Neural progenitor cell (in vitro differentiated cells): ENCODE results near the gene FOXK1. TPM values are rescaled to one million over a fixed set of nuclear protein-coding genes. Genes with fewer than 3 reads are reported as not detected.

ENCODE experiments used
- DNase-seq: peaks from one replicate; pipeline ENCODE4 v3.0.0-alpha.2; 2016; ENCODE audit warnings: low spot score
- H2AFZ ChIP-seq: fragments of 200-600 bp; sonication (generic); replicated peaks from 2 replicates; pipeline ENCODE4 v1.6.1; 2016; ENCODE audit warnings: antibody characterized with exemption
- H3F3A ChIP-seq: fragments of 200-600 bp; sonication (generic); 2 replicates; pipeline ENCODE4 v1.6.1; 2016; ENCODE audit warnings: antibody characterized with exemption, low read depth
- H3K27ac ChIP-seq: fragments of 200-600 bp; sonication (generic); 2 replicates; pipeline ENCODE4 v1.5.1; 2016; ENCODE audit warnings: mild to moderate bottlenecking
- H3K27me3 ChIP-seq: fragments of 200-600 bp; sonication (generic); 2 replicates; pipeline ENCODE4 v1.6.1; 2016; ENCODE audit warnings: mild to moderate bottlenecking, moderate library complexity
- H3K36me3 ChIP-seq: fragments of 200-600 bp; sonication (generic); 2 replicates; pipeline ENCODE4 v1.5.1; 2016
- H3K4me1 ChIP-seq: fragments of 200-600 bp; sonication (generic); 2 replicates; pipeline ENCODE4 v1.6.1; 2016; ENCODE audit warnings: mixed run types
- H3K4me2 ChIP-seq: fragments of 200-600 bp; sonication (generic); 2 replicates; pipeline ENCODE4 v1.6.1; 2016
- H3K4me3 ChIP-seq: fragments of 200-600 bp; sonication (generic); 2 replicates; pipeline ENCODE4 v1.5.1; 2016
- H3K79me2 ChIP-seq: fragments of 200-600 bp; sonication (generic); 2 replicates; pipeline ENCODE4 v1.6.1; 2016; ENCODE audit warnings: low read depth
- H3K9ac ChIP-seq: fragments of 200-600 bp; sonication (generic); 2 replicates; pipeline ENCODE4 v1.6.1; 2016
- H3K9me3 ChIP-seq: fragments of 200-600 bp; sonication (generic); 2 replicates; pipeline ENCODE4 v1.5.1; 2016; ENCODE audit warnings: low read depth
- H4K20me1 ChIP-seq: fragments of 200-600 bp; sonication (generic); 2 replicates; pipeline ENCODE4 v1.6.1; 2016; ENCODE audit warnings: low read depth
- H3K27ac Mint-ChIP-seq: 3 replicates; pipeline ENCODE4 v1.8.0; 2021; ENCODE audit warnings: mixed read lengths
- H3K27me3 Mint-ChIP-seq: 2 replicates; pipeline ENCODE4 v1.8.0; 2022; ENCODE audit warnings: low read depth, mild to moderate bottlenecking, inconsistent platforms, moderate library complexity, mixed read lengths; ENCODE audit not compliant: insufficient read depth
- H3K36me3 Mint-ChIP-seq: 3 replicates; pipeline ENCODE4 v1.8.0; 2021; ENCODE audit warnings: mixed read lengths
- H3K4me1 Mint-ChIP-seq: 3 replicates; pipeline ENCODE4 v1.8.0; 2021; ENCODE audit warnings: mixed read lengths
- H3K4me3 Mint-ChIP-seq: 3 replicates; pipeline ENCODE4 v1.8.0; 2021; ENCODE audit warnings: mild to moderate bottlenecking, moderate library complexity, mixed read lengths
- H3K9me3 Mint-ChIP-seq: 3 replicates; pipeline ENCODE4 v1.8.0; 2020; ENCODE audit warnings: mixed read lengths
- EZH2 ChIP-seq: fragments of 200-600 bp; sonication (generic); IDR thresholded peaks from 2 replicates; pipeline ENCODE4 v1.6.1; 2017; ENCODE audit warnings: antibody characterized with exemption, mild to moderate bottlenecking, moderate library complexity
- EZH2phosphoT487 ChIP-seq: fragments of 200-600 bp; sonication (generic); IDR thresholded peaks from 2 replicates; pipeline ENCODE4 v1.6.1; 2017; ENCODE audit warnings: antibody characterized with exemption
- total RNA-seq: library from RNA; depleted of rRNA; stranded (reverse); fragments of >200 nt; gene quantifications from 2 replicates; pipeline ENCODE4 v1.2.3, GENCODE V29; 2015; ENCODE audit warnings: low replicate concordance
- TF ChIP-seq, protein P1 (sequence below): fragments of 200-600 bp; sonication (generic); IDR thresholded peaks from 2 replicates; pipeline ENCODE4 v1.5.1; 2017; ENCODE audit warnings: antibody characterized with exemption, mild to moderate bottlenecking

FOXK1 gene
- total RNA-seq, 1 donor from 2014 or later: 11.1 TPM

DNA sequence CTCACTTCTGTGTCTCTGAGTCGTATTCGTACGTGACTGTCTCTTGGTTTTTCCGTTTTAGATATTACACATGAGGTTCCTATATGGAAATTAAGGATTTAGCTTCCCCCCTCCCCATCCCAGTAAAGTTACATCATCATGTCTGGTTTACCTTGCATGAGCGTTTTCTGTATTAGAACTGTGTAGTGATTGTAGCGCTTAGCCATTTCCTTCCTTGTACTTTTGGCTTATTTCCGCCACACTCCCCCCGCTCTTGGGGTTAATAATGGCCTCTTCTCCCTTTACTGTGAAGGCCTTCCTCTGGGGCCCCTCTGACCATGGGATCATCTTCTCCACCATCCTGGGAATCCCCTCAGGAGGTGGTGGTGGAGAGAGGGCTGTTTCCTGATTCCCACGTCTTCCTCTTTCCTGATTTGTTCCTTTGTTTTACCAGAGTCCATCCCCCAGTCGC lies 66.2 kb downstream of the FOXK1 start:
- Histone ChIP-seq H3K27me3 (no peaks in the 10 kb centered on the region), H3K4me3 (no peak overlapping the region), H3K4me2 (no peak overlapping the region), H3F3A (peaks cover 29% of the 10 kb centered on the region), H3K36me3 (no peaks in the 10 kb centered on the region), H3K9me3 (no peaks in the 10 kb centered on the region), H3K9ac (no peak overlapping the region), H3K79me2 (peaks cover 22% of the 10 kb centered on the region), H2AFZ (no peak overlapping the region), H3K4me1 (peaks cover 20% of the 10 kb centered on the region), H4K20me1 (peaks cover 6% of the 10 kb centered on the region), H3K27ac (no peak overlapping the region)
- peaks cover 20% of the 10 kb centered on the region for H3K36me3 Mint-ChIP-seq
- peak overlapping the region; percentile 18 for H3K27ac Mint-ChIP-seq
- H3K27me3 Mint-ChIP-seq: peaks cover 6% of the 10 kb centered on the region
- no peak for DNase-seq
- no peak overlapping the region for H3K4me3 Mint-ChIP-seq
- peaks cover 45% of the 10 kb centered on the region for H3K4me1 Mint-ChIP-seq
- no peaks in the 10 kb centered on the region for H3K9me3 Mint-ChIP-seq
- TF ChIP-seq, protein P1, sequence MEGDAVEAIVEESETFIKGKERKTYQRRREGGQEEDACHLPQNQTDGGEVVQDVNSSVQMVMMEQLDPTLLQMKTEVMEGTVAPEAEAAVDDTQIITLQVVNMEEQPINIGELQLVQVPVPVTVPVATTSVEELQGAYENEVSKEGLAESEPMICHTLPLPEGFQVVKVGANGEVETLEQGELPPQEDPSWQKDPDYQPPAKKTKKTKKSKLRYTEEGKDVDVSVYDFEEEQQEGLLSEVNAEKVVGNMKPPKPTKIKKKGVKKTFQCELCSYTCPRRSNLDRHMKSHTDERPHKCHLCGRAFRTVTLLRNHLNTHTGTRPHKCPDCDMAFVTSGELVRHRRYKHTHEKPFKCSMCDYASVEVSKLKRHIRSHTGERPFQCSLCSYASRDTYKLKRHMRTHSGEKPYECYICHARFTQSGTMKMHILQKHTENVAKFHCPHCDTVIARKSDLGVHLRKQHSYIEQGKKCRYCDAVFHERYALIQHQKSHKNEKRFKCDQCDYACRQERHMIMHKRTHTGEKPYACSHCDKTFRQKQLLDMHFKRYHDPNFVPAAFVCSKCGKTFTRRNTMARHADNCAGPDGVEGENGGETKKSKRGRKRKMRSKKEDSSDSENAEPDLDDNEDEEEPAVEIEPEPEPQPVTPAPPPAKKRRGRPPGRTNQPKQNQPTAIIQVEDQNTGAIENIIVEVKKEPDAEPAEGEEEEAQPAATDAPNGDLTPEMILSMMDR: no peak
- TF ChIP-seq EZH2 (no peak), EZH2phosphoT487 (no peak)

- Histone ChIP-seq H3K4me3 (no peak overlapping the region), H3K9ac (no peak overlapping the region), H3K9me3 (no peaks in the 10 kb centered on the region), H3K27ac (no peak overlapping the region), H3K4me2 (no peak overlapping the region), H4K20me1 (peaks cover 14% of the 10 kb centered on the region), H3K4me1 (peaks cover 10% of the 10 kb centered on the region), H3K27me3 (no peaks in the 10 kb centered on the region), H2AFZ (no peak overlapping the region), H3K79me2 (peaks cover 22% of the 10 kb centered on the region), H3K36me3 (no peaks in the 10 kb centered on the region), H3F3A (peaks cover 18% of the 10 kb centered on the region)
- Mint-ChIP-seq H3K36me3 (peaks cover 20% of the 10 kb centered on the region), H3K27ac (no peak overlapping the region), H3K4me3 (no peak overlapping the region), H3K9me3 (no peaks in the 10 kb centered on the region), H3K4me1 (peaks cover 35% of the 10 kb centered on the region), H3K27me3 (peaks cover 2% of the 10 kb centered on the region)
- no peak for DNase-seq
- no peak for TF ChIP-seq EZH2phosphoT487
- TF ChIP-seq EZH2: no peak
- TF ChIP-seq, protein P1: no peak
Observed at GRCh38 chr7:4749363-4749762, 67.3 kb downstream of the FOXK1 start.

GRCh38 chr7:4749798-4750197 lies 67.7 kb downstream of the FOXK1 start:
- no peak for TF ChIP-seq EZH2phosphoT487
- TF ChIP-seq EZH2: no peak
- TF ChIP-seq, protein P1: no peak
- no peak overlapping the region for H3K27ac Mint-ChIP-seq
- no peak overlapping the region for H3K4me3 Mint-ChIP-seq
- H3K9me3 Mint-ChIP-seq: no peaks in the 10 kb centered on the region
- H3K9me3 ChIP-seq: no peaks in the 10 kb centered on the region
- H3K9ac ChIP-seq: no peak overlapping the region
- H3F3A ChIP-seq: peaks cover 14% of the 10 kb centered on the region
- no peak overlapping the region for H3K4me2 ChIP-seq
- peaks cover 5% of the 10 kb centered on the region for H3K4me1 ChIP-seq
- no peak for DNase-seq
- peaks cover 14% of the 10 kb centered on the region for H4K20me1 ChIP-seq
- H2AFZ ChIP-seq: no peak overlapping the region
- H3K4me1 Mint-ChIP-seq: peaks cover 31% of the 10 kb centered on the region
- H3K27me3 ChIP-seq: no peaks in the 10 kb centered on the region
- H3K36me3 Mint-ChIP-seq: peaks cover 22% of the 10 kb centered on the region
- H3K36me3 ChIP-seq: no peaks in the 10 kb centered on the region
- H3K27ac ChIP-seq: no peak overlapping the region
- peaks cover 2% of the 10 kb centered on the region for H3K27me3 Mint-ChIP-seq
- no peak overlapping the region for H3K4me3 ChIP-seq
- H3K79me2 ChIP-seq: peaks cover 22% of the 10 kb centered on the region
